K562 (cell line): ENCODE measurements around the gene POLL. TPM values are rescaled to one million over a fixed set of nuclear protein-coding genes. Genes with fewer than 3 reads are reported as not detected.
A peak's percentile ranks its signal among the peaks of the same experiment; 100 is the strongest.

Experiments
- ATAC-seq: fragments of 200-7000 bp; cut with Tn5 transposase; 3 replicates; pipeline ENCODE4 v1.9.1; 2020; ENCODE audit warnings: moderate library complexity
- BruUV-seq: library from RNA; stranded (reverse); fragments of 400-500 nt; replicated peaks from 2 replicates; lab custom pipeline; 2021; lab: Mats Ljungman, UMichigan
- CTCF ChIA-PET: fragments of 300-600 bp; formaldehyde crosslinking; extraction: SDS; loops from one replicate; lab custom pipeline; 2021; ENCODE audit warnings: low intra/inter-chr PET ratio; lab: Yijun Ruan, JAX
- POLR2A ChIA-PET: fragments of 300-600, 350-650 bp; sonication (Branson Sonifier 250); formaldehyde crosslinking; extraction: SDS; loops from one replicate; lab custom pipeline; 2021; ENCODE audit warnings: antibody characterized with exemption, inconsistent platforms; lab: Yijun Ruan, JAX
- DNase-seq, 4 experiments: peaks; one replicate each; pipeline versions ENCODE4 v3.0.0 to v3.0.0-alpha.2; 2011 to 2018; ENCODE audit warnings: low spot score in 3 of 4, mixed read lengths in 3 of 4; ENCODE audit errors: extremely low read depth in 1 of 4
- FAIRE-seq: peaks from 2 replicates; lab custom pipeline; 2011; peaks lifted over from hg19 to GRCh38; lab: Jason Lieb, UNC
- H2AFZ ChIP-seq: 2 replicates; pipeline ENCODE4 v1.6.0; 2011; ENCODE audit warnings: low read depth, low read length, control low read depth, inconsistent platforms
- H3K27ac ChIP-seq: fragments of 200-600 bp; 3 replicates; pipeline ENCODE4 v1.8.0; 2011; ENCODE audit warnings: low read depth, mild to moderate bottlenecking, control low read depth, inconsistent platforms, low read length, moderate library complexity, mixed read lengths; ENCODE audit errors: extremely low read depth
- H3K27me3 ChIP-seq, 2 experiments: fragments of 300-600 bp in 1 of 2; 2 replicates in 1 of 2; 3 replicates in 1 of 2; pipeline versions ENCODE4 v1.6.0 to v1.8.0; 2011; ENCODE audit warnings: inconsistent platforms in 2 of 2, low read length in 2 of 2, mild to moderate bottlenecking in 1 of 2, mixed read lengths in 1 of 2, moderate library complexity in 1 of 2; ENCODE audit not compliant: control insufficient read depth in 2 of 2, insufficient read depth in 2 of 2
- H3K36me3 ChIP-seq: fragments of 300-600 bp; 3 replicates; pipeline ENCODE4 v1.8.0; 2011; ENCODE audit warnings: mild to moderate bottlenecking, low read length, inconsistent platforms; ENCODE audit not compliant: control insufficient read depth, insufficient read depth
- H3K4me1 ChIP-seq, 2 experiments: fragments of 200-600 bp in 1 of 2; replicated peaks in 1 of 2; 2 replicates in 1 of 2; 3 replicates in 1 of 2; pipeline versions ENCODE4 v1.5.1 to v1.8.0; 2011; ENCODE audit warnings: inconsistent platforms in 2 of 2, low read length in 2 of 2, mild to moderate bottlenecking in 1 of 2, mixed read lengths in 1 of 2, moderate library complexity in 1 of 2; ENCODE audit not compliant: control insufficient read depth in 2 of 2, insufficient read depth in 2 of 2
- H3K4me2 ChIP-seq: 2 replicates; pipeline ENCODE4 v1.6.1; 2011; ENCODE audit warnings: low read length, control low read depth, inconsistent platforms, mixed read lengths; ENCODE audit not compliant: insufficient read depth
- H3K4me3 ChIP-seq: fragments of 200-600 bp; sonication (generic), shearing (Covaris generic); 2 replicates; pipeline ENCODE4 v1.5.1; 2016; ENCODE audit warnings: control low read depth, inconsistent platforms
- H3K79me2 ChIP-seq: fragments of 200-600 bp; 3 replicates; pipeline ENCODE4 v1.8.0; 2011; ENCODE audit warnings: low read length, inconsistent platforms; ENCODE audit not compliant: control insufficient read depth, insufficient read depth
- H3K9ac ChIP-seq, 2 experiments: 2 replicates each; pipeline versions ENCODE4 v1.6.0 to v1.6.1; 2011; ENCODE audit warnings: low read depth in 2 of 2, low read length in 2 of 2, control low read depth in 1 of 2, inconsistent platforms in 1 of 2, mild to moderate bottlenecking in 1 of 2, mixed read lengths in 1 of 2; ENCODE audit not compliant: insufficient read depth in 1 of 2
- H3K9me1 ChIP-seq: one replicate; pipeline ENCODE4 v1.6.0; 2011; ENCODE audit warnings: inconsistent platforms, mild to moderate bottlenecking, low read length, moderate library complexity; ENCODE audit not compliant: control insufficient read depth, insufficient read depth
- H3K9me3 ChIP-seq: replicated peaks from 2 replicates; pipeline ENCODE4 v1.5.1; 2011; ENCODE audit warnings: low read depth, low read length, inconsistent platforms; ENCODE audit not compliant: control insufficient read depth, insufficient read depth
- H4K20me1 ChIP-seq: replicated peaks from 2 replicates; pipeline ENCODE4 v1.6.1; 2011; ENCODE audit warnings: low read length, inconsistent platforms, mixed read lengths; ENCODE audit not compliant: control insufficient read depth, insufficient read depth
- CBFA2T3 ChIP-seq: fragments of 450-650 bp; IDR thresholded peaks from 2 replicates; pipeline ENCODE4 v1.6.1; 2017
- CTBP1 ChIP-seq: fragments of 450-650 bp; IDR thresholded peaks from 2 replicates; pipeline ENCODE4 v1.6.1; 2016; ENCODE audit warnings: borderline replicate concordance
- ERF ChIP-seq: fragments of 450-650 bp; formaldehyde crosslinking; IDR thresholded peaks from 2 replicates; pipeline ENCODE4 v1.4.0; 2020; ENCODE audit warnings: mild to moderate bottlenecking, mixed read lengths
- HDAC3 ChIP-seq: fragments of 450-650 bp; IDR thresholded peaks from 2 replicates; pipeline ENCODE4 v1.6.1; 2018; ENCODE audit warnings: borderline replicate concordance, mild to moderate bottlenecking, moderate library complexity; ENCODE audit not compliant: partially characterized antibody
- PML ChIP-seq: IDR thresholded peaks from 2 replicates; pipeline ENCODE4 v1.6.1; 2012; ENCODE audit warnings: low read length, inconsistent platforms
- RB1 ChIP-seq: fragments of 450-650 bp; IDR thresholded peaks from 2 replicates; pipeline ENCODE4 v1.6.1; 2017; ENCODE audit warnings: low read depth, mild to moderate bottlenecking
- TCF3 ChIP-seq: sonication (generic); formaldehyde crosslinking; IDR thresholded peaks from 2 replicates; pipeline ENCODE4 v1.4.0; 2020; ENCODE audit warnings: mild to moderate bottlenecking, missing genetic modification reagents
- ZNF174 ChIP-seq: fragments of 250-450 bp; sonication (Bioruptor Pico); IDR thresholded peaks from 2 replicates; pipeline ENCODE4 v1.4.0; 2020; ENCODE audit warnings: mild to moderate bottlenecking
- ZNF354B ChIP-seq: fragments of 250-450 bp; sonication (Bioruptor Pico); IDR thresholded peaks from 2 replicates; pipeline ENCODE4 v1.4.0; 2020
- WGBS: fragments of 100-300 bp; shearing (Covaris generic); methylation state at CpG from one replicate; pipeline ENCODE4 v1.1.6; 2016; ENCODE audit warnings: low coverage, mixed read lengths; ENCODE audit not compliant: insufficient coverage; ENCODE audit errors: missing lambda C conversion rate; 5-methylcytosine and 5-hydroxymethylcytosine counted together
- in situ Hi-C: fragments of 300-500 bp; cut with MboI; formaldehyde crosslinking; loops from 4 replicates; pipeline ENCODE4 v1.15.0; 2018; ENCODE audit warnings: inconsistent platforms, mixed read lengths
- intact Hi-C: fragments of 100-400 bp; cut with micrococcal nuclease; formaldehyde crosslinking; loops from 2 replicates; pipeline ENCODE4 v1.14.2; 2022
- polyA plus RNA-seq, 8 experiments: library from polyadenylated mRNA; depleted of rRNA in 4 of 8; stranded (reverse) in 5 of 8; unstranded in 3 of 8; fragments of >200 nt; fragmentation: Nextera tagmentation in 2 of 8; fragmentation: Illumina TruSeq in 1 of 8; extraction: Ambion mirVana in 2 of 8; extraction: Trizol in 1 of 8; gene quantifications; 2 replicates each; pipeline versions ENCODE4 v1.2.1 to v1.2.3, GENCODE V29; 2011 to 2014; ENCODE audit warnings: inconsistent platforms in 1 of 8, missing spikeins in 1 of 8
- total RNA-seq, 7 experiments: library from RNA; depleted of rRNA in 6 of 7; stranded (reverse); fragments of >200 nt in 6 of 7; fragmentation: Illumina TruSeq in 2 of 7; extraction: Trizol in 2 of 7; gene quantifications; 2 replicates each; pipeline versions ENCODE4 v1.2.1 to v1.2.3, GENCODE V29; 2011 to 2021; ENCODE audit warnings: low replicate concordance in 1 of 7
- TF ChIP-seq, protein P1 (sequence below): fragments of 250-450 bp; sonication (Bioruptor Pico); IDR thresholded peaks from 2 replicates; pipeline ENCODE4 v1.4.0; 2020; ENCODE audit warnings: mild to moderate bottlenecking, moderate library complexity

The POLL gene
- total and polyA plus RNA-seq, 9 of the 15 experiments (the other 6 are each of a cell fraction or from before 2014, with no cell fraction given) = 1.2 to 18.7 (median 10.9) TPM

DNA sequence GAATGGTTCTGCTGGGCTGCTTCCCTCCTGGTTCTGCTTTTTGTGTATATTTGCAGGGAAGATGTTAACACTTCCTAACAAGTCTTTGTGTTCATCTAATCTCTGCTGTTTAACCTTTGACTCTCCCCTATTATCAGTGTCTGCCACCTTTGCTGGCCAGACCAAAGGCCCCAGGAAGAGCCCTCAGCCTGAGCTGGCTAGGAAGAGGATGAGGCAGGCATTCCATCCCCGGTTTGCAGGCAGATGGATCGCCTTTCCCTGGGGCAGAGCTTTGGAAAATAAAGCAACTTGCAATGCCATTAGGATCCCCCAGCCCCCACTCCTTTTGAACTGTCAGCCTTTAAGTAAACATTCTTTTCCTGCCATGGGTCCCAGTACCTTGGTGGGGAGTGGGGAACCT, 19.1 kb upstream of the POLL start:
- H4K20me1 ChIP-seq = no peaks in the 10 kb centered on the region; the same call in 1 of the 2 replicates
- H3K4me1 ChIP-seq = peaks cover 7 to 9% of the 10 kb centered on the region in 2 experiments; a peak in 2 of 5 replicates
- H3K4me2 ChIP-seq = no peak overlapping the region
- WGBS = 0% methylated on average over 2 of the region's 2 CpGs
- intact Hi-C loops (no loop called here), in situ Hi-C loops (loop anchor here (5.0 kb wide), 1 partner anchor 175 kb away; the partner anchor contains the start of gene NPM3)
- H3K9me1 ChIP-seq = no peaks in the 10 kb centered on the region
- H3K9ac ChIP-seq = peak overlapping the region in 1 of 2 experiments; percentile 58; a peak in 1 of 4 replicates
- FAIRE-seq (no peak), DNase-seq (peak in 2 of 4 experiments; percentile 26 to 42), ATAC-seq (no peak)
- H2AFZ ChIP-seq = no peak overlapping the region
- ChIA-PET POLR2A (interaction anchor here (0.6 to 0.7 kb wide), 5 partner anchors 21 to 466 kb away, joined by 3 to 4 read pairs (median 3); no protein-coding TSS in a partner anchor), CTCF (no interaction called here)
- H3K27ac ChIP-seq = no peak overlapping the region
- no peaks in the 10 kb centered on the region for H3K36me3 ChIP-seq
- H3K4me3 ChIP-seq = no peak overlapping the region
- H3K27me3 ChIP-seq = no peaks in the 10 kb centered on the region
- no TSS peak for BruUV-seq
- no peaks in the 10 kb centered on the region for H3K9me3 ChIP-seq
- H3K79me2 ChIP-seq = no peaks in the 10 kb centered on the region
- TF ChIP-seq ZNF354B (no peak), CTBP1 (peak; percentile 41; the same call in 1 of the 2 replicates), HDAC3 (no peak), PML (no peak), TCF3 (CRISPR knock-in tag) (peak; percentile 78), CBFA2T3 (peak; percentile 65; the same call in 1 of the 2 replicates), ZNF174 (CRISPR knock-in tag) (no peak), RB1 (no peak), ERF (no peak)
- TF ChIP-seq, protein P1, sequence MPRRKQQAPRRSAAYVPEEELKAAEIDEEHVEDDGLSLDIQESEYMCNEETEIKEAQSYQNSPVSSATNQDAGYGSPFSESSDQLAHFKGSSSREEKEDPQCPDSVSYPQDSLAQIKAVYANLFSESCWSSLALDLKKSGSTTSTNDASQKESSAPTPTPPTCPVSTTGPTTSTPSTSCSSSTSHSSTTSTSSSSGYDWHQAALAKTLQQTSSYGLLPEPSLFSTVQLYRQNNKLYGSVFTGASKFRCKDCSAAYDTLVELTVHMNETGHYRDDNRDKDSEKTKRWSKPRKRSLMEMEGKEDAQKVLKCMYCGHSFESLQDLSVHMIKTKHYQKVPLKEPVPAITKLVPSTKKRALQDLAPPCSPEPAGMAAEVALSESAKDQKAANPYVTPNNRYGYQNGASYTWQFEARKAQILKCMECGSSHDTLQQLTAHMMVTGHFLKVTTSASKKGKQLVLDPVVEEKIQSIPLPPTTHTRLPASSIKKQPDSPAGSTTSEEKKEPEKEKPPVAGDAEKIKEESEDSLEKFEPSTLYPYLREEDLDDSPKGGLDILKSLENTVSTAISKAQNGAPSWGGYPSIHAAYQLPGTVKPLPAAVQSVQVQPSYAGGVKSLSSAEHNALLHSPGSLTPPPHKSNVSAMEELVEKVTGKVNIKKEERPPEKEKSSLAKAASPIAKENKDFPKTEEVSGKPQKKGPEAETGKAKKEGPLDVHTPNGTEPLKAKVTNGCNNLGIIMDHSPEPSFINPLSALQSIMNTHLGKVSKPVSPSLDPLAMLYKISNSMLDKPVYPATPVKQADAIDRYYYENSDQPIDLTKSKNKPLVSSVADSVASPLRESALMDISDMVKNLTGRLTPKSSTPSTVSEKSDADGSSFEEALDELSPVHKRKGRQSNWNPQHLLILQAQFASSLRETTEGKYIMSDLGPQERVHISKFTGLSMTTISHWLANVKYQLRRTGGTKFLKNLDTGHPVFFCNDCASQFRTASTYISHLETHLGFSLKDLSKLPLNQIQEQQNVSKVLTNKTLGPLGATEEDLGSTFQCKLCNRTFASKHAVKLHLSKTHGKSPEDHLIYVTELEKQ (CRISPR knock-in tag) = no peak
